ENCODE results near the gene TAL1. TPM values are rescaled to one million over a fixed set of nuclear protein-coding genes. Genes with fewer than 3 reads are reported as not detected.

TAL1 gene
- total RNA-seq, 8 experiments from 2014 or later = 0.14 to 10.5 (median 0.38) TPM; not detected in 3

DNA sequence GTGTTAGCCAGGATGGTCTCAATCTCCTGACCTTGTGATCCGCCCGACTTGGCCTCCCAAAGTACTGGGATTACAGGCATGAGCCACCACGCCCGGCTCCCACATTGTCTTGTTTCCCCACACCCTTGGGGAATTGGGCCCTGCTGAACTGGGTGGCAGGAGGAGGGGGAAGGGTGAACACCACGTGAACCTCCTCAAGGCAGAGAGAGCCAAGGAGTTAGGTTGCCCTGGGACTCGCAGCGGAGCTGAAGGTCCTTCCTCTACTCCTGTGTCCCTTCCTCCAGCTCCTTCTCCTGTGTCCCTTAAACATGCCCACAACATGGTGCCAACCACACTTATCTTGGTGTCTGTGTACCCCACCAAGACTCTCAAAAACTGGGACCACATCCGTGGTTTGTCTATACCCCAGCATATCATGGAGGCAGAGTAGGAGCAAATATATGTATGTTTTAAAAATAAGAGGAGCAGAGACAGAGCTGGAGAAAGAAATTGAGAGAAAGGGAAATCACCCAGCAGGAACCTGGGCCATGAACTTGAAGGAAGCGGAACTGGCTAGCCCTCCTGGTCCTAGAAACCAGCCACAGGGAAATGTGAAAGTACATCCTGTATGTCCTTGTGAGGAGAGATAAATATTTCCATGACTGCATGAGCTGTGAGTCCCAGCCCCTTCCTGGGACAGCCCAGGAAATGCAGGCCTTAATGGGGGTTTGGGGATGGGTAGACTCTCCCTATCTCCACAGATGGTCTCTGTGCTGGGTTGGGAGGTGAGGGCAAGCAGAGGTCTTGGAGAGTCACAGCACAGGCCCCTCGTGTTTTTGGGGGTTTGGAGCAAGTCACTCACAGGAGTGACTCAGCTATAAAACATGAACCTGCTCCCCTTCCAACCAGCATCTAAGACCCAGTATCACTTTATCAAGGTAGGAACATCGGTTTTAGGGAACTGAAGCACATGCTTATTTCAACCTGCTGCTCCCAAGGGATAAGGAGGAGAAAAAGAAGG, 9.4 kb upstream of the TAL1 start:
- in situ Hi-C loops (cut with MboI; ENCODE audit: low pct_unique_long_range_greater_than_20kb in 2 of 9, low sequenced_read_pairs in 9 of 9, unreplicated experiment in 9 of 9) = no loop called here
- no peaks in the 10 kb centered on the region for H3K4me1 ChIP-seq (replicated peaks in 1 of 2)
- peak in 1 of 8 experiments; percentile 18 for ATAC-seq (replicated peaks in 6 of 8)
- no peak overlapping the region for H3K27ac ChIP-seq
- no peak overlapping the region for H3K4me3 ChIP-seq
- WGBS, 10 experiments = 69 to 100% (median 80%) methylated on average over 1 to 10 of the region's 11 CpGs; no CpG with 5 or more reads in 1 of the 10 experiments

DNA sequence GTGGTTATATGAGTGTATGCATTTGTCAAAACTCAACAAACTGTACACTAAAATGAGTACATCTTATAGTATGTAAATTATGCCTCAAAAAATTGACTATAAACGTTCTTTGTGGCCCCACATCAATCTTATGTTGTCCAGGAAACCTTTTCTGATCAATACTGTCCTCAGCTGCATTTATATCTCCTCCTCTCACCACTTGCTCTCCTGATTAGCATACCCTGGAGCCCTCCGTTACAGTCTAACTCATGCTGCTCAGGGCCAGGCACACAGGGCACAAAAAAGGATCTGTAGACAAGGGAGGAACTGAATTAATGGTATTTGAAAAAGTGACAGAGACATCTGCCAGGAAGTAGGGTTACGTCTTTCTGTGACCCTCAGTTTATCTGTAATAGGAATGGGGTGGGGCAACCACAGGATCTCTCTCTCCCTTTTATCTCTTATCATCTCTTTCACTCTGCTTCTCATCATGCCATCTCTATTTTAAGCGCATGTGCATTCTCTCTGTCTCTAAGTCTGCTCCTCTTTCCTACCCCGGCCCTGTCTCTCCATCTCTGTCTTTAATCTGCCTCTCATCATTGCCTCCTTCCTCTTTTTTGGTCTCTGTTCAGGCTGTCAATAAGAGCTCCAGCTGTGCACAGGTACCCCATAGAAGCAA, 7.0 kb upstream of the TAL1 start:
- Histone ChIP-seq H3K4me1 (replicated peaks in 1 of 2) (no peaks in the 10 kb centered on the region), H3K27ac (no peak overlapping the region), H3K4me3 (no peak overlapping the region)
- no peak for ATAC-seq (replicated peaks in 6 of 8)
- in situ Hi-C loops (cut with MboI; ENCODE audit: low pct_unique_long_range_greater_than_20kb in 2 of 9, low sequenced_read_pairs in 9 of 9, unreplicated experiment in 9 of 9) = no loop called here
- WGBS, 10 experiments = 42 to 100% (median 60%) methylated on average over 1 to 5 of the region's 5 CpGs

DNA sequence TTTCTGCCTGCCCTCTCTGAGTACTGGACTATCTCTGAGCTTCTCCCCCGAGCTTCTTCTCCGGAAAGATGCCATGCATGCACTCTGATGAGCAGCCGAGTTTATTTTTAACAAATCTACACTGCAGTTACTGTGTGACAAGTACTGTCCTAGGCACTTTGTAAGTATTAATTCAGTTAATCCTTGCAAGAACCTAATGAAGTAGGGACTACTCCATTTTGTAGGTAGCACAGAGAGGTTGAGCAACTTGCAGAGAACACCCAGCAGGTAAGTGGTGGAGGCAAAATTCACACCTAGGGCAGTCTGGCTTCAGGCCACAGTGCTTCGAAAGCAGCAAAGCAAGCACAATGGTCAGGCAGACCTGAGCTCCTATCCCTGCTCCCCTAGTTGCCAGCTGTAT, 3.8 kb upstream of the TAL1 start:
- no peak overlapping the region for H3K4me3 ChIP-seq
- WGBS, 10 experiments = 47 to 100% (median 80%) methylated on average over 1 to 4 of the region's 4 CpGs; no CpG with 5 or more reads in 1 of the 10 experiments
- H3K27ac ChIP-seq = no peak overlapping the region
- in situ Hi-C loops (cut with MboI; ENCODE audit: low pct_unique_long_range_greater_than_20kb in 2 of 9, low sequenced_read_pairs in 9 of 9, unreplicated experiment in 9 of 9) = no loop called here
- ATAC-seq (replicated peaks in 6 of 8) = no peak
- peaks cover 8% of the 10 kb centered on the region in 2 donors for H3K4me1 ChIP-seq (replicated peaks in 1 of 2)

DNA sequence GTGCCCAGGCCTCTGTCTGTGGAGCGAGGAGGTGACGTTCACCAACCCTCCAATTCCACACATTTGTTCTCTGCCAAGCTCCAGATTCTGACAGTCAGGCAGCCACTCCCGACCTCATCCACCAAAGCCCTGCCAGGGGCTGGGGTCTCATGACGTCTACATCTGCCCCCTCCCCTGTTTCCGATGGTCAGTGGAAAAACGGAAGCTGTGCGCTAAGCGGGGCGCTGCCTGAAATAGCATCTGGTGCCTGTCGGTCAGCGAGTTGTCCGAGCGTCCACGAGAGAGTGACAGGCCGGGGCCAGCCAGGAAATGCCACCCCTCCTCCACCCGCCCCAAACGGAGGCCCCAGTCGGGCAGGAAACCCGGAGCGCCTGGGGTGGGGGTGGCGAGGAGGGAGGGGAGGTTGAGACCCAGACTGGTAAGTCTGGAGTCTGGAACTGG, 3.2 kb upstream of the TAL1 start:
- no peak overlapping the region for H3K27ac ChIP-seq
- in situ Hi-C loops (cut with MboI; ENCODE audit: low pct_unique_long_range_greater_than_20kb in 2 of 9, low sequenced_read_pairs in 9 of 9, unreplicated experiment in 9 of 9) = no loop called here
- WGBS, 10 experiments = 29 to 80% (median 39%) methylated on average over 2 to 9 of the region's 21 CpGs; no CpG with 5 or more reads in 7 of the 10 experiments
- no peak for ATAC-seq (replicated peaks in 6 of 8)
- H3K4me3 ChIP-seq = no peak overlapping the region
- peaks cover 8% of the 10 kb centered on the region in 2 donors for H3K4me1 ChIP-seq (replicated peaks in 1 of 2)

DNA sequence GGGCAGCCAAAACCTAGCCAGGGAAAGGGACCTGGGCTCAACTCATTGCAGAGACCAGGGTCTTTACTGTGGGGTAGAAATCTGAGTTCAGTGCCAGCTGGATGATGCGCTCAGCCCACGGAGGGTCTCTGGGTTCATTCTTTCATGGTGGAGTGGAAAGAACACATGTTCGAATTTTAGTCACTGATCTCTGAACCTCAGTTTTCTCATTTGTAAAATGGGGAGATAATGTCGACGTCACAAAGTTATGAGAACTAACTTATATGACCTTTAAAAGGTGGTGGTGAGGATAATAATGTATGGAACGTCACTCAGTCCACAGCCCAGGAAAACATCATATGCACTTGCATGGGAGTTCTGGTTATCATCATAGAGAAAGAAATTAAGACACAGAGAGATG, 1.2 kb upstream of the TAL1 start:
- H3K27ac ChIP-seq = no peak overlapping the region
- WGBS, 10 experiments = 23 to 100% (median 67%) methylated on average over 1 to 6 of the region's 6 CpGs; no CpG with 5 or more reads in 1 of the 10 experiments
- H3K4me3 ChIP-seq = no peak overlapping the region
- no peak for ATAC-seq (replicated peaks in 6 of 8)
- in situ Hi-C loops (cut with MboI; ENCODE audit: low pct_unique_long_range_greater_than_20kb in 2 of 9, low sequenced_read_pairs in 9 of 9, unreplicated experiment in 9 of 9) = no loop called here
- peaks cover 8% of the 10 kb centered on the region in 2 donors for H3K4me1 ChIP-seq (replicated peaks in 1 of 2)

DNA sequence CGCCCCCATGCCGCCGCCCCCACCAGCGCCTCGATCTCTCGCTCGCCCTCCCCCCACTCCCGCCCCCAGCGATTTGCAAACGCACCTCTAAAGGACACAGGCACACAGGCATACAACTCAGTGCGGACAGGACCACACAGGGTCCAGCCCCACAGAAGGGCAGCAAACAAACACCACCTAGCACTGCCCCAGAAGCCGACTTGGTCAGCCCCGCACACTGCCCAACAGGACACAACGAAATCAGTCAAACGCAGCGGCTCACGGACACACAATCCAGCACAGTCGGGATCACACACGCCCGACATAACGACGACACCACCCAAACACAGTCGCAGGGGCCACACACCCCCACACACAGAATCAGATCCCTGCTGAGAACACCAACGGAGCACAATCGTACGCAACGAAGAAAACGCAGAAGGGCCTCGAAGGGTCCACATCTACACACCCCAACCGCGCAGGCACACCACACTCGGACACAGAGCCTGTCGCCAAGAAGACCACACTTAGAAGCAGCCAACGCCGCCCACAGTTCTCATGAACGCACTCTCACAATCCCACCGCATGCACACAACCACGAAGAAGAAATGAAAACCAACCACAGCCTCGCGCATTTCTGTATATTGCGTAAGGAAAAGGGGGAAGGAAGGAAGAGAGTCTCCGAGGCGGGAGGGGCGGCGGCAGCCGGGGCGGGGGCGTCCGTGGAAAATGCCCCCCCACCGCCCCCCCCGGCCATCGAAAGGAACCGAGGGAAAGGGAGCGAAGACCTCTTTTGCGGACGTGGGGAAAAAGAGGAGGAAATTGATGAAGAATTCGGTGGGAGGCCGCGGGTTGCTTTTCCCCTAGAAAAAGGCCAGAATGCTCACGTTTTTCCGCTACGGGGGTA, 481 bp downstream of the TAL1 start:
- Histone ChIP-seq H3K27ac (no peak overlapping the region), H3K4me1 (replicated peaks in 1 of 2) (peaks cover 8% of the 10 kb centered on the region in 2 donors), H3K4me3 (peak overlapping the region; percentile 9 to 27 (median 22))
- in situ Hi-C loops (cut with MboI; ENCODE audit: low pct_unique_long_range_greater_than_20kb in 2 of 9, low sequenced_read_pairs in 9 of 9, unreplicated experiment in 9 of 9) = no loop called here
- peak in 7 of 8 experiments; percentile 26 to 66 (median 54) for ATAC-seq (replicated peaks in 6 of 8)
- 0 to 3% (median 0%) methylated on average over 1 to 21 of the region's 62 CpGs; no CpG with 5 or more reads in 2 of the 10 experiments for WGBS, 10 experiments

DNA sequence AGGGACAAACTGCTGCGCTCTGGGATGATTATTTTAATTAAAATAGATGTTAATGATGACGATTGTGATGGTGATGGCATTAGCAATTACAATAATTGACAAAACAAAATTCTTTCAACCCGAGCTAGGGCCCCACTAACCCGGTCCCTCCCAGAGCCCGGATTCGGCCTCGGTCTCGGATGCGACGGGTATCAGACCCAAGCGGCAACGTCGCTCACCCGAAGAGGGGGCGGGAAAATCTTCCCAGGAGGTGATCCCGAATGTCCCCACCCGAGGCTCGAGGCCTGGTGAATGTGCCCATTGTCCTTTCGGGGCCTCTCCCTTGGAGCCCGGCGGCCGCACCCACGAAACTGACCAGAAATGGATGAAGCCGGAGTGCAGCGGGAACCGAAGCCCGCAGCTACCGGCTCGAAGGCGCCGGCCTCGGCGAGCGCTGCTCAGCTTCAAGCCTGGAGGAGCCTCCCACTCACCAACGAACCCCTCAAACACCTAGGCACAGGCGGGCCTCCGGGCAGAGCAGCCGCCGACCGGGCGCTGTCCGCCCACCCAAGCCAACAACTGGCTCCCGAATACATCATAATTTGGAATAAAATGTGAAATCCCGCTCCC, 1.2 kb downstream of the TAL1 start:
- peaks cover 8 to 12% of the 10 kb centered on the region in 2 donors for H3K4me1 ChIP-seq (replicated peaks in 1 of 2)
- no peak overlapping the region for H3K4me3 ChIP-seq
- WGBS, 10 experiments = 0 to 20% (median 1%) methylated on average over 1 to 20 of the region's 44 CpGs; no CpG with 5 or more reads in 2 of the 10 experiments
- H3K27ac ChIP-seq = no peak overlapping the region
- in situ Hi-C loops (cut with MboI; ENCODE audit: low pct_unique_long_range_greater_than_20kb in 2 of 9, low sequenced_read_pairs in 9 of 9, unreplicated experiment in 9 of 9) = no loop called here
- ATAC-seq (replicated peaks in 6 of 8) = peak in 4 of 8 experiments; percentile 22 to 35 (median 24)

DNA sequence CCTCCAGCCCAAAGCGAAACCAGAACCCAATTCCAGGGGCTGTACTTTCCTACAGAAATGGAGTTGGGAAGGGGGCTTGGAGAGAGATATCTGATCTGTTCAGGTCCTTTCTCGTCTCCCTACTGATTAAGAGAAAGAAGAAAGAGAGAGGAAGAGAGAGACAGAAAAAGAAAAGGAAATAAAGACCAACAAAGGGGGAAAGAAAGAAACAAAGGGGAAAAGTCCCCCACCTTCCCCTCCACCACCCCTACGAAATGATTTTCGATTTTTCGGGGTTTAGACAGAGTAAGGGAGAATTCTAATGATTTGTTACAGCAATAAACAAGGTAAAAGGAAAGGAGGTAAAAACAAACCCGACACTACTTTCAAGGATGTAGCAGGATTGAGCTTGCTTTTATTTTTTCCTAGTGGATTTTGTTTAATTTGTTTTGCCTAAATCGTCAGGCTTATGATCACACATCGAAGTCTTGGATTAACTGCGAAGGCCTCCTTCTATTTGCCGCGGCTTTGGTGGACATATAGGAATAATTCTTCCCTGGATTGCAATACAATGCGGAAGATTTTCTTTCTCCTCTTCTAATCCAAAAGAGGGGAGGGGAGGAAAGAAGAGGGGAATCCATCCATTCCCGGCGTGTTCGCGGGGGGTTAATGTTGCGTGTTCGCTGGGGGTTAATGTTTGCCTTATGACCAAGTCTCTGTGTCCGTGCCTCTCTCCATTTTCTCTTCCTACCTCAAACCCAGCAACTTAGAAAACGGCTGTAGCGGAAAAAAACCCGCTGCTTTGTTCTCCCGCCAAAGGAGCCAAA, 1.9 kb downstream of the TAL1 start:
- H3K27ac ChIP-seq = no peak overlapping the region
- WGBS, 10 experiments = 2 to 28% (median 6%) methylated on average over 6 to 20 of the region's 23 CpGs
- ATAC-seq (replicated peaks in 6 of 8) = no peak
- peaks cover 8 to 14% of the 10 kb centered on the region in 2 donors for H3K4me1 ChIP-seq (replicated peaks in 1 of 2)
- H3K4me3 ChIP-seq = no peak overlapping the region
- in situ Hi-C loops (cut with MboI; ENCODE audit: low pct_unique_long_range_greater_than_20kb in 2 of 9, low sequenced_read_pairs in 9 of 9, unreplicated experiment in 9 of 9) = no loop called here

DNA sequence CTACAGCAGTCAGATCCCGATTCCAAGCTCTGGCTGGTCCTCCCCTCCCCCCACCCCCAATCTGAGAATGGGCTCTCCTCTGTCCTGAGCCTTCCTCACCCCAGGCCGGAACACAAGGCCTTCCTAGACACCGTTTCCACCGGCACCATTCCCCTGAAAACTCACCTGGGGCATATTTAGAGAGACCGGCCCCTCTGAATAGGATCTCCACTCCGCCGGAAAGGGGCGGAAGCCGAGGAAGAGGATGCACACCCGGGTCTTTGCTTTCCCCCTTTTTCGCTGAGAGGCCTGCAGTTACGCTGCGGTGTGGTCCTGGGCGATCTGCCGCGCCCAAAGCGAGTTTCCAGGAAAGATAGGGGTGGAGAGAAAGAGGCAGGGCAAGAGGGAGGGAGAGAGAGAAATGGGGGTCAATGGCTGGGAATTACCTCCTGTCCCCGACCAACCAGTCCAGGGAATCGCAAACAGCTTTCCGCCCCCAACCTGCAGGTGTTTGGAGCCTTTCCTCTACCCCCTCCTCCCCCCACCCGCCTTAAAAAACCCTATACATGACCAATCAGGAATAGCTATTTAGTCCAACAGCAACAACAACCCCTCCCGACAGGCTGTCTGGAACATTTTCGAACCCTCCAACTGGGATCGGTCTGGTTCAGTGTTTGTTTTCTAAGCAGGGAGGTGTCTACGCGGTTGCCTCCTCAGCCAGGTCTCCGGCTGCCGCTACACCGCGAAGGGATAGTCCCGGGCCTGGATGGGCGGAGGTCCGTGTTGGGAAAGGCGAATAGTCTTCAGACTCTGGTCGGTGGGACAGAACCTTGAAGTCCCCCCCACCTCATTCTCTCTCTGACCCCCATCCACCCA, 2.8 kb downstream of the TAL1 start:
- Histone ChIP-seq H3K27ac (no peak overlapping the region), H3K4me1 (replicated peaks in 1 of 2) (peaks cover 8 to 18% of the 10 kb centered on the region in 2 donors), H3K4me3 (no peak overlapping the region)
- ATAC-seq (replicated peaks in 6 of 8) = no peak
- in situ Hi-C loops (cut with MboI; ENCODE audit: low pct_unique_long_range_greater_than_20kb in 2 of 9, low sequenced_read_pairs in 9 of 9, unreplicated experiment in 9 of 9) = no loop called here
- WGBS, 10 experiments = 20 to 42% (median 33%) methylated on average over 2 to 15 of the region's 35 CpGs; no CpG with 5 or more reads in 6 of the 10 experiments

DNA sequence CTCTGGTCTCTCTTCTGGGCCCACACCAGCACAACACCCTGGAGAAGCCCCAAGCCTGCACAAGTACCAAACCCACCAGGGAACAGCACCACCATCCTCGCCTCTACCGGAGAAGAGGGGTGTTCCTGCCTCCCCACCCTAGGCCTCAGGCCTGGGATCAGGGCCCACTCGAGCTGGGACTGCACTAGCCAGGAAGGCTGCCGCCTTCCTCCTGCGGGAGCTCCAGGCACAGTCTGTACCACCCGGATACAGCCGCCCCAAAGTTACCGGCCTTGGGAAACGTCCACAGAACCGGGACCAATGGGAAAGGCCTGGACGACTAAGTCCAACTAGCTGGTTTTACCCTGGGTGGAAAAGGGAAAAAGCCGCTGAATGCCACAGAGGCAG, 3.4 kb downstream of the TAL1 start:
- H3K4me1 ChIP-seq (replicated peaks in 1 of 2) = peaks cover 8 to 18% of the 10 kb centered on the region in 2 donors
- no peak overlapping the region for H3K27ac ChIP-seq
- no peak overlapping the region for H3K4me3 ChIP-seq
- 39 to 100% (median 64%) methylated on average over 1 to 10 of the region's 12 CpGs; no CpG with 5 or more reads in 5 of the 10 experiments for WGBS, 10 experiments
- in situ Hi-C loops (cut with MboI; ENCODE audit: low pct_unique_long_range_greater_than_20kb in 2 of 9, low sequenced_read_pairs in 9 of 9, unreplicated experiment in 9 of 9) = no loop called here
- no peak for ATAC-seq (replicated peaks in 6 of 8)
